Fibroblast of skin of right biceps (primary cell): ENCODE results near the gene PHTF2.
"Not testable (repeated sequence)": the region's sequence is repeated elsewhere in the genome, so short reads cannot be mapped to it uniquely, and the experiment has no call there.

Experiments used
- DNase-seq: peaks from one replicate; pipeline ENCODE4 v3.0.0-alpha.2; 2013

Gene PHTF2

GRCh38 chr7:77831953-77832352, 33.4 kb downstream of the PHTF2 start:
- DNase-seq = no peak

DNA sequence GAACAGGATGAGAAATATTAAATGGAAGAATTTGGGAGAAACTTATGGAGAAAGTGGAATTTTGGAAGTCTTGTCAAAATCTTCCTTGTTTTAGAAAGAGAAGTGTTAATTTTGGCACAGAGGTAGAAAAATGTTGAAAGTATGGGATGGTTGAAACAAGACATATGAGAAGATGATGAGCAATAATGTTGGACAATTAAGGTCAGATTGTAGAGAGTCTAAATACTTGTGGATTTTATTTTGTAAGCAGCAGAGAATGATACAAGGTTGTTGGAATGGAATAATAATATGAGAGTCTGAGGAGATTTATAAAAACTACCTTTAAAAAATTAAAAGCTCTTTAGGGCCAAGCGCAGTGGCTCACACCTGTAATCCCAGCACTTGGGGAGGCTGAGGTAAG, 34.6 kb downstream of the PHTF2 start:
- DNase-seq = peak; percentile 10

DNA sequence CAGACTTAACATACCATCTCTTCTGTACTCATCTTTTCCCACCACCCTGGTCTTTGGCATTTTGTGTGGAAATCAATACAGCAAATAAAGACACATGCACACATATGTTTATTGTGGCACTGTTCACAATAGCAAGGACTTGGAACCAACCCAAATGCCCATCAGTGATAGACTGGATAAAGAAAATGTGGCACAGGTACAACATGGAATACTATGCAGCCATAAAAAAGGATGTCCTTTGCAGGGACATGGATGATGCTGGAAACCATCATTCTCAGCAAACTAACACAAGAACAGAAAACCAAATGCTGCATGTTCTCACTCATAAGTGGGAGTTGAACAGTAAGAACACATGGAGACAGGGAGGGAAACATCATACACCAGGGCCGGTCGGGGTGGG, 37.9 kb downstream of the PHTF2 start:
- not testable (repeated sequence) for DNase-seq

DNA sequence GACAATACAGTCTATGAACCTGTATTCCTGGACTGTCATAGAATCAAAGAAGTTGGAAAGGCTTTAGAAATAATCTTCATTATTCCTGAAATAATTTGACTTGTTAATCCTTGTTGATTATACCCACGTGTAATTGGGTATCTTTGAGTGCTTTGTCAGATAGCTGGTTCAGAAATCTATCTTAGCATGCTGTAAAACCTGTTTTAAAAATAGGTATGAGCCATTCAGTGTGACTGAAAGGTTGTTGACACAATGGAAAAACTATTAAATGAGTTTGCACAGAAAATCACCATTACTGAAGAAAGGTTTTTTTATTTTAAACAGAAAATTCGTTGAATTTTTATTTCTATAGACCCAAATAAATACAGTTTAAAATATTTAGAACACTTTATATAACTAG, 38.7 kb downstream of the PHTF2 start:
- DNase-seq = no peak

DNA sequence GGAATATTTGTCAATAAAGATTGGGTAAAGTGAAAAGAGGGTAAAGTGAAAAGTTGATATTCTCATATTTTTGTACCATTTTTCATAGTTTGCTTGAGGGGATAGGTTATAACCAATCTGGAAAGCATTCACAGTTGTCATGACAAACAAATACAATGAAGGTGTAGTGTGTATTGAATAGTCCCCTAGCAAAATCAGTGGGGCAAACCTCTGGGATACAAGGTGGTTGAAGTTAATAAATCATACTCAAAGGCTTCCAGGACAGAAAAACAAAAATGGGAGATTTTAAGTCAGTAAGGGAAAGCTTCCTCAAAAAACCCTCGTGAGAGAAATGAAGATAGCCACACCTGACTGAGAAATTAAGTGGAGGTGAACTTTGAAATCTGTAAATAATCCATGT, 39.4 kb downstream of the PHTF2 start:
- no peak for DNase-seq

DNA sequence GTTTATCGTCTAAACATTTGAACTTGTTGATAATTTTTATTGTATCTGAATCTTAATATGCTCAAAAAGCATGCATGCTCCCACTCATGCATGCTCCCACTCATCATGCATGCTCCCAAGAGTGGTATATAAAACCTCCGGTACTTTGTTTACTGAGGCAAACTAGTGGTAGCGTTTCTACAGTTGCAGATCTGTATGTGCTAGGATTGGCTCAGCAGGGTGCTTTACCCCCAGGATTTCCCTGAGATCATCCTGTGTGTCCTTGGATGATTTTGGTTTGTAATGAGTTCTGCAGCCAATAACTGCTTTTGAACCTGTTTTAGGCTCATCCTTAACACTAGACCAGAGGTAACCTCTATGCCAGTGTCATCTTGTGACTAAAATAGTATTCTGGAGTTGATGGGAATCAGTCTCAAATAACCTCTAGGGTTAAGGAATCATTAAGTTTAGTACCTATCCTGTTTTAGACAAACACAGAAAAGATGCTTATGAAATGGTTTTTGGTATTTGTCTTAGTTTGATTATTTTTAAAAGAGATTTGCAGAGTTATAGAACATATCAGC, 40.4 kb downstream of the PHTF2 start:
- DNase-seq = no peak

DNA sequence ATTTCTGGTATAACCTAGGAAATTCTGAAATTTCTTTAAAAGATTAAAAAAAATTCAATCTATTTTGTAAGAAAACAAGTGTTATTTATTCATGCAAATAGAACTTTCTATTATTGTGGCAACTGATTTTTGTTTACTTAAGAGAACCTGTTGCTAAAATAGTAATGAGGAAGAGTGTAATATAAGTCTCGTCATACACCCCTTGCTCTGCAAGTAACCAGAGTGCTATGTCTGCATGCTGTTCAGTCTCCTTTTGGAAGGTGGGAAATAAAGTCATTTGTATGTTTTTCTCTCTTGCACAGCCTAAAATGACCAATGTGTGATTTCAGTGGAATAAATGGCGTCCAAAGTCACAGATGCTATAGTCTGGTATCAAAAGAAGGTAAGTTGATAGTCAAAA, 41.3 kb downstream of the PHTF2 start:
- DNase-seq = no peak

GRCh38 chr7:77843194-77843593, 44.6 kb downstream of the PHTF2 start:
- no peak for DNase-seq

GRCh38 chr7:77846317-77847092, 47.9 kb downstream of the PHTF2 start:
- DNase-seq = no peak

DNA sequence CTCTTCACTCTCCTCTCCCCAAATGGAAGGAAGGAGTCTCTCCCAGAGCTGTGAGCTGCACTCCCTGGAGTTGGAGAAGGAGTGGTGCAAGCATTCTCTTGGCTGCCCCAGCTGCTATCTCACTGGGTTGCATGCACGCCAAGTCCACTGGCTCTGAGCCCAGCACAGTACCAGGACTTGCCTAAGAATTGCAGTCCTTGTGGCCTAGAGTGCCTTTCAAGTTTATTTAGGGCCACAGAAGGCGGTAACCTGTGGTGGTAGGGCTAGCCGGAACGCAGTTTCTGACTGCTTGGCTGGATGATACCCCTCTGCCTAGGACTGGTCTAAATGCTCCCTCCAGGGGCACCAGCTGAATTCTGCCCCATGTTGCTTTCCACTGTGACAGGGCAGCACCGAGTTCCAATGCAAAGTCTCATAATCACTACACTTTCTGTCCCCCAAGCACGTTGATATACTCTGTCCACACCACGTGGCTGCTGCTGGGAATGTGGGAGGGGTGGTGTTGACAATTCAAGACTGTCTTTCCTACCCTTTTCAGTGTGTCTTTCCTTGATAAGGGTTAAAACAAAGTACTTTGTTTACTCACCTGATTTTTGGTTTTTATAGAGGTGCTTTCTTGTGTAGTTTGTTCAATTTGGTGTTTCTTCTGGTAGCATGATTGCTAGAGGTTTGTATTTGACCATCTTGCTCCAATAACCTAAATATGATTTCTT, 57.0 kb downstream of the PHTF2 start:
- no peak for DNase-seq

- no peak for DNase-seq
These were observed 59.7 kb downstream of the PHTF2 start for GRCh38 chr7:77858278-77858677.

- DNase-seq = no peak
These were observed 60.8 kb downstream of the PHTF2 start for GRCh38 chr7:77859343-77859742.

DNA sequence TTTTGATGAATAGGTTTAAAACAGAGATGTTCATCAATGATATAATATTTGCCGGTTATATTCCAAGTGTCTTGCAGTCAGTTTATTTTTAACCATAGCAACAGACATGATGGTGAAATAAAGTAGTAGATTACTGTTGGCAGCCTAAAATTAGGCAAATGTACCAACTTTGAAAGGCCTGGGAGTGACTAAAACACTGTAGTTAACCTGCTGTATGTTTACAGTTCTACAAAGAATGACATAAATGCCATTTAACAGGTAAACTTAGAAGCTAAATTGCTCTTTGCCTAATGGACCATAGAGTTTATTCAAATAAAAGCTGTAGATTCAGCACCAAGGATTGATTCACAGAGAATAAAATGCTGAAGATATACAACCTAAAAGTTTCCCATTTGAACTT, 64.1 kb downstream of the PHTF2 start:
- DNase-seq = no peak

GRCh38 chr7:77863860-77864259, 65.3 kb downstream of the PHTF2 start:
- DNase-seq = no peak

DNA sequence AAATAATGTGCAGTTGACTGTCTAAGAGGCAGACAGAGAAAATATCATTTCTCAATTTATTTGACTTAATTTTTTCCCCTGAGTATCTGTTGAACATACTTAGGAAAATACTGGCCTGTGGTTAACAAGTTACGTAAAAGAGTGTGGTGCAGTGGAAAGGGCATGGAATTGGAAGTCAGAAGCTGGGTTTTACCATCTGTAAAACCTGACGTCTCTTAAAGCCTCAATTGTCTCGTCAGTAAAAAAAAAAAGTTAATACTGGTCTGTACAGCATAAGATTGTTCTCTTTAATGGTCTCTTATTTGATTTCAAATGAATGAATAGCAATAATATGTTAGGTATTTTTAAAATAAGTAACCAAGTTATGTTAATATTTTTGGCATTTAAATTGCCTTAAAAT, 67.8 kb downstream of the PHTF2 start:
- DNase-seq = no peak

GRCh38 chr7:77866786-77867536, 68.4 kb downstream of the PHTF2 start:
- peak; percentile 76 for DNase-seq

GRCh38 chr7:77867537-77867865, 68.9 kb downstream of the PHTF2 start:
- peak; percentile 61 for DNase-seq

DNA sequence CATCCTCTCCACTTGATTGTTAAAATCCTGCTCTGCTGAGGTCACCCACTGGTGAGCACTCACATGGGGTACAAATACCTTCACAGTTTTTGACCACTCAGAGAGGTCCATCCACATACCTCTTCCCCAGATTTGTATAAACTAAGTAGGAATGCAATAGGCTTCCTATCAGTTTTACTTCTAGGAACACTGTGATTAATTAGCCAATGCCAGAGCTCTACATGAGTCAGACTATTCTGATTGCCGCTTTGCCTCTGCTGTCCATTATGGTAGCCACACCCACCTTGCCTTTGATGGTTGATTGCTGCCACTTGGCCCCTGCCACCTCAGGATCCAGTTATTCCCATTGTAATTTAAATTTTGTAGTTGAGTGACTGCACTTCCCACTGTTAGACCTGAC, 73.7 kb downstream of the PHTF2 start:
- not testable (repeated sequence) for DNase-seq

DNA sequence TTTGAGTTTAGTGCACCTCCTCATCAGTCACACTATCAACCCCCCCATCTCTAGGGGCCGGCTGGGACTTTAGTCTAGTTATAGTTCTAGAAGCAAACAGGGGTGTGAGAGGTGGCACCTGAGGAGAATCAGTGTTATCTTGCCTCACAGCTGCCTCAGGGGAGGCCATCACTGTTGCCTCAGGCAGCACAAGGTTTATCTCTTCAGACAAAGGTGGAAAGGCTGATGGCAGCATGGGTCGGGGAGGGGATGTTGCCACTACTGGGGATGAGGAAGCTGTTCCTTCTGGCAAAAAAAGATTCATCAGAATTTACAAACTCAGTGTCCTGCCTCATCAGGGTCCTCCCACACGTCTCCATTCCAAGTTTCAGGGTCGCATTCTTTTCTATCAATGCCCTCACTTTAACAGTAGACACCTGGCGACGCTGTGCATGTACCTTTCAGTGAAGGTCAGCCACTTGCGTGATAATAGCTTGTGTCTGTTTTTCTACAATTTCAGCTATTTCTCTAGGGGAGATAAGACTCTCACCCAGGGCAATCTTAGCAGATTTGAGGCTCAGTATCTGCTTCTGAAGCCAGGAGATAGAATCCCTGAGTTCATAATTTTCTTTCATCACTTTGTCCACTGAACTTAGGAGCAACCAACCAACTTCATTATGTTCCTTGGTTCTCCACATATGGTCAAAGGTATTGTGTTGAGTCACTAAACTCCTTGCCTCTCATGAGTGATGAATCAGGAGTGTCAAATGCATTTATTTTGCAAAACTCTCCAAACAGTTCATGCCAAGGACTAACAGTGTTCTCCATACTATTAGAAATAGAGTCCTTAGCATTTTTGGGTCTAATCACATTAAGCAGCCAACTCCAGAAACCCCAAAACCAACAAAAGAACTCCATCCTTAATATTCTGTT, 75.1 kb downstream of the PHTF2 start:
- peak; percentile 68 for DNase-seq

- DNase-seq = peak; percentile 79
These were observed 79.2 kb downstream of the PHTF2 start for GRCh38 chr7:77877791-77878190.

GRCh38 chr7:77878500-77878899, 79.9 kb downstream of the PHTF2 start:
- DNase-seq = no peak

- DNase-seq = no peak
These were observed 80.7 kb downstream of the PHTF2 start for GRCh38 chr7:77879272-77879671.

DNA sequence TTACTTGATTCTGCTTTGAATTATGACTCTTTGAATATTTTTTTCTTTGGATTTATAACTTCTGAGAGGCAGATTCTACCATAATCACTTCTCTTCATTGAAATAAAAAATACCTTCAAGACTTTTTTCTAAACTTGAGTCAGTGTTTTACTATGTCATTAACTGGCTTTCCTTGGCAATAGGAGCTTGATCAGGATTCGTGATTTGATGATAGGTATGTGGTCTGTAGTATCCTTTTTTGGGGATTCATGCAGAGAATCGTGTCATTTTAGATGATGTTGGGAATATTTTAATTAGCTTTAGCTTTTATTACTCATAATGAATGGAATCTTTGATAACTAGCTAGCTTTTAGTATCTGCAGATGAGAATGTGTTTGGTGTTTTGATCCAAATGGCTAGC, 83.3 kb downstream of the PHTF2 start:
- DNase-seq = peak; percentile 51
